Psoas muscle (tissue), 8 donors: ENCODE data around the gene GNPTG. TPM values are rescaled to one million over a fixed set of nuclear protein-coding genes. Genes with fewer than 3 reads are reported as not detected.

Experiments used
- ATAC-seq, 4 donors: fragments of 200-7000 bp; cut with Tn5 transposase; one replicate each; pipeline ENCODE4 v1.9.1; 2020; ENCODE audit warnings: moderate library complexity in 3 of 4, mild to moderate bottlenecking in 2 of 4
- DNase-seq, 2 donors: peaks; one replicate each; pipeline ENCODE4 v3.0.0-alpha.2; 2020
- H3K27ac ChIP-seq: fragments of 200-600 bp; one replicate; pipeline ENCODE4 v1.8.0; 2022
- H3K27me3 ChIP-seq, 3 donors: fragments of 200-600 bp in 1 of 3; one replicate each; pipeline versions ENCODE4 v1.6.1 to v1.8.0; 2013 to 2022; ENCODE audit warnings: low read length in 2 of 3, mild to moderate bottlenecking in 2 of 3, moderate library complexity in 1 of 3; ENCODE audit not compliant: insufficient read depth in 3 of 3
- H3K36me3 ChIP-seq, 2 donors: fragments of 200-600 bp in 1 of 2; one replicate each; pipeline versions ENCODE4 v1.6.1 to v1.8.0; 2013 to 2022; ENCODE audit warnings: low read depth in 1 of 2, mild to moderate bottlenecking in 1 of 2, moderate library complexity in 1 of 2; ENCODE audit not compliant: insufficient read depth in 1 of 2
- H3K4me1 ChIP-seq: fragments of 200-600 bp; one replicate; pipeline ENCODE4 v1.8.0; 2022
- H3K4me3 ChIP-seq: fragments of 200-600 bp; one replicate; pipeline ENCODE4 v1.8.0; 2022; ENCODE audit warnings: mild to moderate bottlenecking
- H3K9me3 ChIP-seq: fragments of 200-600 bp; one replicate; pipeline ENCODE4 v1.8.0; 2022
- WGBS, 3 donors: extraction: QIAGEN DNeasy Blood & Tissue Kit; methylation state at CpG; one replicate each; pipeline versions ENCODE4 v1.1.6 to v1.1.7; 2013; 5-methylcytosine and 5-hydroxymethylcytosine counted together
- intact Hi-C, 2 donors: fragments of 100-400 bp; cut with DNase I; formaldehyde crosslinking; loops; one replicate each; pipeline versions ENCODE4 v1.11.0 to v1.14.2; 2022
- polyA plus RNA-seq, 3 donors: library from polyadenylated mRNA; stranded (reverse); fragments of 200-250 nt; gene quantifications; one replicate each; pipeline ENCODE4 v1.2.3, GENCODE V29; 2013
- total RNA-seq, 4 donors: library from RNA; stranded (reverse); fragmentation: NEBNext Ultra II Directional in 2 of 4; extraction: Animal tissue kit (Norgen Biotek cat#: 25700) in 2 of 4; gene quantifications; one replicate each; pipeline versions ENCODE4 v1.2.1 to v1.2.4, GENCODE V29; 2021 to 2023
- TF ChIP-seq, protein P1 (sequence below): fragments of 200-600 bp; IDR thresholded peaks from one replicate; pipeline ENCODE4 v1.8.0; 2022; ENCODE audit warnings: antibody characterized with exemption
- donor health status: healthy with polysubstance abuse.
- donor health status: DM: no; HTN: no; CAD: no; lungs with moderate emphysema.
- donor health status: Bipolar disorder and iron deficiency.
- donor health status: healthy.
- donor health status: DM: yes; HTN: yes; CAD: no.
- donor health status: DM: no; HTN: no; CAD: no.
- donor health status: DM: no; HTN: no; CAD: no.
- donor health status: DM: yes; HTN: yes; CAD: no.

Gene GNPTG
- total and polyA plus RNA-seq, 7 donors = 27.9 to 36.6 (median 30.7) TPM

DNA sequence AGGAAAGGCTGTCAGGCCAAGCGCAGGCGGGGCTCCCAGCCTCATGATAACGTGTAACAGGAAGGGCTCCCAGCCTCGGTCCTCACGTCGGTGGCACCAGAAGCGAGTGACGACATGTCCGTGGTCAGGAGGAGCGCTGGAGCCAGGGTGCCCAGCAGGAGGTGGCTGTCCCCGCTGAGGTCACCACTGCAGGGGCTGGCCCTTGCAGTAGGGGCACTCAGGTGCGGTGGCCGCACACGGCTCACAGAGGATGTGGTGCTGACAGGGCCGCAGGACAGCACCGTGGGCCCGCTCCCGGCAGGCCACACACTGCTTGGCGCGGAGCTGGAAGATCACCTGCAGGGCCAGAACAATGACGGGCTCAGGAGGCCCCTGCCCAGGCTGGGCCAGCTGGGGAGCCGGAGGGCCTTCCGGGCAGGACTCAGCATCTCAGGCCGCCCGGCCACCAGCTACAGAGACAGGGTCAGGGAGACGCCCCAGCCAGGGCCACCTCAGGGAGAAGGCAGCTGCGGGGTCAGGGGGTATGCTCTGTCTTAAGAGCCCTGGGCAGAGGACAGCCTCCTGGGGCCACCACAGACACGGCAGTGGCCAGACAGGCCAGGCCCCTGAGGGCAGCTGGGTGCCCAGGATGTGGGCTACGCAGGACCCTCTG, 14.5 kb downstream of the GNPTG start:
- ATAC-seq = no peak
- H3K36me3 ChIP-seq = peaks cover 6 to 82% of the 10 kb centered on the region in 2 donors

DNA sequence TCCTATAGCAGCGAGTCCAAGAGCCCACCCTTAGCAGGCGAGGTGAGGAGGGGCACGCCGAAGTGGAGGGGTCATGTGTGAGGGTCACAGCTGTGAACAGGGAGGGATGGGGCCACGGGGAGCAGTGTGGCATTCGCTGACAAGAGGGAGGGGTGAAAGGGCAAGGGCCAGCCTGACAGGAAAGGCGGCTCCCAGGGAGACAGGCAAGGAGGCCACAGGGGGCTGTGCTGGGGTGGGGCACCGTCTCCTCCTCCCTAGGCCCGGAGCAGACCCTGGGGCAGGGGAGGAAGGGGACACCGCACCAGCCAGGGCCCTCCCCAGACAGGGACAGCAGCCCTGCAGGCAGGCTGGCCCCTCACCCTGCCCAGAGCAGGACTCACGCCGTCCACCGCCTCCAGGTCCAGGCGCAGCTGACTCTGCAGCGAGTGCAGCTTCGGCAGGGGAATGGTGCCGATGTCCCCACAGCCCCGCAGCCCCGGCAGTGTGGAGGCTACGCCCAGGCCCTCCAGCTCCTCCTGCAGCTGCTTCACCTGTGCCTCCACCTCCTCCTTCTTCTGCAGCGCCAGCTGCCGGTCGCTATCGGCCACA, 15.1 kb downstream of the GNPTG start:
- Histone ChIP-seq H3K36me3 (peaks cover 6 to 81% of the 10 kb centered on the region in 2 donors), H3K4me3 (no peak overlapping the region), H3K27ac (no peak overlapping the region), H3K27me3 (no peaks in the 10 kb centered on the region), H3K9me3 (no peaks in the 10 kb centered on the region), H3K4me1 (no peaks in the 10 kb centered on the region)
- WGBS, 3 donors = 83 to 85% (median 85%) methylated on average over 15 to 24 of the region's 24 CpGs
- intact Hi-C loops = no loop called here
- no peak for ATAC-seq
- peak in 1 of 2 donors; percentile 48 for DNase-seq
- TF ChIP-seq, protein P1, sequence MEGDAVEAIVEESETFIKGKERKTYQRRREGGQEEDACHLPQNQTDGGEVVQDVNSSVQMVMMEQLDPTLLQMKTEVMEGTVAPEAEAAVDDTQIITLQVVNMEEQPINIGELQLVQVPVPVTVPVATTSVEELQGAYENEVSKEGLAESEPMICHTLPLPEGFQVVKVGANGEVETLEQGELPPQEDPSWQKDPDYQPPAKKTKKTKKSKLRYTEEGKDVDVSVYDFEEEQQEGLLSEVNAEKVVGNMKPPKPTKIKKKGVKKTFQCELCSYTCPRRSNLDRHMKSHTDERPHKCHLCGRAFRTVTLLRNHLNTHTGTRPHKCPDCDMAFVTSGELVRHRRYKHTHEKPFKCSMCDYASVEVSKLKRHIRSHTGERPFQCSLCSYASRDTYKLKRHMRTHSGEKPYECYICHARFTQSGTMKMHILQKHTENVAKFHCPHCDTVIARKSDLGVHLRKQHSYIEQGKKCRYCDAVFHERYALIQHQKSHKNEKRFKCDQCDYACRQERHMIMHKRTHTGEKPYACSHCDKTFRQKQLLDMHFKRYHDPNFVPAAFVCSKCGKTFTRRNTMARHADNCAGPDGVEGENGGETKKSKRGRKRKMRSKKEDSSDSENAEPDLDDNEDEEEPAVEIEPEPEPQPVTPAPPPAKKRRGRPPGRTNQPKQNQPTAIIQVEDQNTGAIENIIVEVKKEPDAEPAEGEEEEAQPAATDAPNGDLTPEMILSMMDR = no peak

More for the DNA sequence above, 14.5 kb downstream of the GNPTG start:
- Histone ChIP-seq H3K27me3 (no peaks in the 10 kb centered on the region), H3K4me1 (no peaks in the 10 kb centered on the region), H3K9me3 (no peaks in the 10 kb centered on the region), H3K27ac (no peak overlapping the region), H3K4me3 (no peak overlapping the region)
- DNase-seq = peak in 1 of 2 donors; percentile 50
- intact Hi-C loops = no loop called here
- 85 to 94% (median 87%) methylated on average over 29 of the region's 29 CpGs for WGBS, 3 donors
- TF ChIP-seq, protein P1 = no peak

DNA sequence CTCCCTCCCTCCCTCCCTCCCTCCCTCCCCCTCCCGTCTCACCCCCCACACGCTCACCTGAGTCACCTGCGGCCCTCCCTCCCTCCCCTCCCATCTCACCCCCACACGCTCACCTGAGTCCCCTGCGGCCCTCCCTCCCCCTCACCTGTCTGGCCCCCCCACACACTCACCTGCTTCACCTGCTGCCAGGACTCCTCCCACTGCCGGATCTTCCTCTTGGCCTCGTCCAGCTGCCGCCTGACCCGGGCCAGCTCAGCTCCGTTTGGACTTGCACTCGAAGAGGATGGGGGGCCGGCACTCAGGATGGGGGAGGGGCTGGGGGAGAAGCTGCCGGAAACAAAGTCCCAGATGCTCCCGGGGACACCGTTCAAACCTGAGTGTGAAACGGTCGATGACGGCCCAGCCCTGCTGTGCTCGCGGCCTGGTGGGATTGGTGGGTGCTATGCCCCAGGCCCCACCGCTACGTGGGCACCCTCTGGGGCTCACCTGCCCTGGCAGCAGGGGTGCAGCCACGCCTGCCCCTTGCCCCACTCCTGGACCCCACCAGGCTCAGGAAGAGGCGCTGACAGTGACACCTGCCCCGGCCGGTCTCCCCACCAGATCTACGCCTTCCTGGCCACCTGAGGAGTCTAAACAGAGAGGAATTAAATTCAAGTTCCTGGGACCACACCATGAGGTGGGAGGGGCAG, 15.9 kb downstream of the GNPTG start:
- H3K9me3 ChIP-seq = no peaks in the 10 kb centered on the region
- H3K4me1 ChIP-seq = no peaks in the 10 kb centered on the region
- WGBS, 3 donors = 80 to 86% (median 82%) methylated on average over 22 to 27 of the region's 27 CpGs
- peaks cover 5 to 72% of the 10 kb centered on the region in 2 donors for H3K36me3 ChIP-seq
- H3K4me3 ChIP-seq = no peak overlapping the region
- no peaks in the 10 kb centered on the region for H3K27me3 ChIP-seq
- intact Hi-C loops = no loop called here
- TF ChIP-seq, protein P1 = no peak
- ATAC-seq = no peak
- H3K27ac ChIP-seq = no peak overlapping the region
- no peak for DNase-seq

DNA sequence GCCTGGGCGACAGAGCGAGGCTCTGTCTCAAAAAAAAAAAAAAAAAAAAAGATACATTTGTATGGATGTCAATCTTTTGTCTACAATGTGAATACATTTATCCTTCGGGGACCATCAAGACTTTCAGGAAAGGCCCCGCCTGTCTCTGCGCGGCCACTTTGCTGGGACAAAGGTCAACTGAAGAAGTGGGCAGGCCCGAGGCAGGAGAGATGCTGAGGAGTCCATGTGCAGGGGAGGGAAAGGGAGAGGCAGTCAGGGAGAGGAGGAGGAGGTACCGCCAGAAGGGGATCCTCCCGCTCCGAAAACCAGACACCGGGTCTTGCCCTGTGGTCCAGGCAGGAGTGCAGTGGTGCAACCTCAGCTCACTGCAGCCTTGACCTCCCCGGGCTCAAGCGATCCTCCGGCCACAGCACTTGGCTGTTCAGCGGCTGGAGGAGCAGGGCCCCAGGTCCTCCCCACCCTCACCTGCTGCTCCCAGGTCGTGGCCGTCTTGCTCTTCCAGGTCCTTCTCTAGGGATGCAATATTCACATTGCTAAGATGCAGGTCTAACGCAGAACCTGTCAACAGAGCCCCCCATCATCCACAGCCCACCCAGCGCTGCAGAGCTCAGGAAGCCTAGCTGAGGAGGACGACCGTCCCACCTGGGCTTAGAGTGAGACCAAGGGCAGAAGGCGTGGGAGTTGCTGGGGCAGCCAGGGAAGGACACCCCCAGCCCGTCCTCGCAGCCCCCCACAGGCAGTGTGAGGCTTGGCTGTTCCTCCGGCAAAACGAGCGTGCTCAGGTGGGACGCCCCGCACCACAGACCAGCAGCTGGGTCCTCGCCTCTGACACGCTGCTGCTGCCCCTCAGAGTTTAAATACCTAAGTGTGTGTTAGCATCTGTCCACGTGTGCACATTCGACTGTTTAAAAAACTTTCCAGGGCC, 19.6 kb downstream of the GNPTG start:
- H3K4me3 ChIP-seq = no peak overlapping the region
- peaks cover 0 to 48% of the 10 kb centered on the region in 2 donors for H3K36me3 ChIP-seq
- TF ChIP-seq, protein P1 = no peak
- no peaks in the 10 kb centered on the region for H3K9me3 ChIP-seq
- no peak for DNase-seq
- H3K4me1 ChIP-seq = no peaks in the 10 kb centered on the region
- WGBS, 3 donors = 89 to 92% (median 90%) methylated on average over 30 to 33 of the region's 33 CpGs
- no peaks in the 10 kb centered on the region for H3K27me3 ChIP-seq
- no peak overlapping the region for H3K27ac ChIP-seq
- no peak for ATAC-seq
- intact Hi-C loops = no loop called here
